K562 (cell line): Measurements from ENCODE around the gene GGNBP2. TPM values are rescaled to one million over a fixed set of nuclear protein-coding genes. Genes with fewer than 3 reads are reported as not detected.
A peak's percentile ranks its signal among the peaks of the same experiment; 100 is the strongest.

Experiments used
- ATAC-seq: fragments of 200-7000 bp; cut with Tn5 transposase; 3 replicates; pipeline ENCODE4 v1.9.1; 2020; ENCODE audit warnings: moderate library complexity
- BruUV-seq: library from RNA; stranded (reverse); fragments of 400-500 nt; replicated peaks from 2 replicates; lab custom pipeline; 2021; lab: Mats Ljungman, UMichigan
- CTCF ChIA-PET: fragments of 300-600 bp; formaldehyde crosslinking; extraction: SDS; loops from one replicate; lab custom pipeline; 2021; ENCODE audit warnings: low intra/inter-chr PET ratio; lab: Yijun Ruan, JAX
- POLR2A ChIA-PET: fragments of 300-600, 350-650 bp; sonication (Branson Sonifier 250); formaldehyde crosslinking; extraction: SDS; loops from one replicate; lab custom pipeline; 2021; ENCODE audit warnings: antibody characterized with exemption, inconsistent platforms; lab: Yijun Ruan, JAX
- DNase-seq, 4 experiments: peaks; one replicate each; pipeline versions ENCODE4 v3.0.0 to v3.0.0-alpha.2; 2011 to 2018; ENCODE audit warnings: low spot score in 3 of 4, mixed read lengths in 3 of 4; ENCODE audit errors: extremely low read depth in 1 of 4
- FAIRE-seq: peaks from 2 replicates; lab custom pipeline; 2011; peaks lifted over from hg19 to GRCh38; lab: Jason Lieb, UNC
- H2AFZ ChIP-seq: 2 replicates; pipeline ENCODE4 v1.6.0; 2011; ENCODE audit warnings: low read depth, low read length, control low read depth, inconsistent platforms
- H3K27ac ChIP-seq: fragments of 200-600 bp; 3 replicates; pipeline ENCODE4 v1.8.0; 2011; ENCODE audit warnings: low read depth, mild to moderate bottlenecking, control low read depth, inconsistent platforms, low read length, moderate library complexity, mixed read lengths; ENCODE audit errors: extremely low read depth
- H3K27me3 ChIP-seq, 2 experiments: fragments of 300-600 bp in 1 of 2; 2 replicates in 1 of 2; 3 replicates in 1 of 2; pipeline versions ENCODE4 v1.6.0 to v1.8.0; 2011; ENCODE audit warnings: inconsistent platforms in 2 of 2, low read length in 2 of 2, mild to moderate bottlenecking in 1 of 2, mixed read lengths in 1 of 2, moderate library complexity in 1 of 2; ENCODE audit not compliant: control insufficient read depth in 2 of 2, insufficient read depth in 2 of 2
- H3K36me3 ChIP-seq: fragments of 300-600 bp; 3 replicates; pipeline ENCODE4 v1.8.0; 2011; ENCODE audit warnings: mild to moderate bottlenecking, low read length, inconsistent platforms; ENCODE audit not compliant: control insufficient read depth, insufficient read depth
- H3K4me1 ChIP-seq, 2 experiments: fragments of 200-600 bp in 1 of 2; replicated peaks in 1 of 2; 2 replicates in 1 of 2; 3 replicates in 1 of 2; pipeline versions ENCODE4 v1.5.1 to v1.8.0; 2011; ENCODE audit warnings: inconsistent platforms in 2 of 2, low read length in 2 of 2, mild to moderate bottlenecking in 1 of 2, mixed read lengths in 1 of 2, moderate library complexity in 1 of 2; ENCODE audit not compliant: control insufficient read depth in 2 of 2, insufficient read depth in 2 of 2
- H3K4me2 ChIP-seq: 2 replicates; pipeline ENCODE4 v1.6.1; 2011; ENCODE audit warnings: low read length, control low read depth, inconsistent platforms, mixed read lengths; ENCODE audit not compliant: insufficient read depth
- H3K4me3 ChIP-seq: fragments of 200-600 bp; sonication (generic), shearing (Covaris generic); 2 replicates; pipeline ENCODE4 v1.5.1; 2016; ENCODE audit warnings: control low read depth, inconsistent platforms
- H3K79me2 ChIP-seq: fragments of 200-600 bp; 3 replicates; pipeline ENCODE4 v1.8.0; 2011; ENCODE audit warnings: low read length, inconsistent platforms; ENCODE audit not compliant: control insufficient read depth, insufficient read depth
- H3K9ac ChIP-seq, 2 experiments: 2 replicates each; pipeline versions ENCODE4 v1.6.0 to v1.6.1; 2011; ENCODE audit warnings: low read depth in 2 of 2, low read length in 2 of 2, control low read depth in 1 of 2, inconsistent platforms in 1 of 2, mild to moderate bottlenecking in 1 of 2, mixed read lengths in 1 of 2; ENCODE audit not compliant: insufficient read depth in 1 of 2
- H3K9me1 ChIP-seq: one replicate; pipeline ENCODE4 v1.6.0; 2011; ENCODE audit warnings: inconsistent platforms, mild to moderate bottlenecking, low read length, moderate library complexity; ENCODE audit not compliant: control insufficient read depth, insufficient read depth
- H3K9me3 ChIP-seq: replicated peaks from 2 replicates; pipeline ENCODE4 v1.5.1; 2011; ENCODE audit warnings: low read depth, low read length, inconsistent platforms; ENCODE audit not compliant: control insufficient read depth, insufficient read depth
- H4K20me1 ChIP-seq: replicated peaks from 2 replicates; pipeline ENCODE4 v1.6.1; 2011; ENCODE audit warnings: low read length, inconsistent platforms, mixed read lengths; ENCODE audit not compliant: control insufficient read depth, insufficient read depth
- HLTF ChIP-seq: fragments of 450-650 bp; IDR thresholded peaks from 2 replicates; pipeline ENCODE4 v1.6.1; 2016
- KAT2B ChIP-seq: IDR thresholded peaks from one replicate; pipeline ENCODE4 v1.6.1; 2012; ENCODE audit warnings: low read depth, mild to moderate bottlenecking, control low read depth, inconsistent platforms, low read length, moderate library complexity
- PCBP1 ChIP-seq: fragments of 200-400 bp; formaldehyde crosslinking; IDR thresholded peaks from 2 replicates; pipeline ENCODE4 v1.6.1; 2018; ENCODE audit warnings: mild to moderate bottlenecking, low read depth, low read length; ENCODE audit not compliant: poor library complexity, severe bottlenecking
- PHF8 ChIP-seq: fragments of 200-600 bp; sonication (generic); IDR thresholded peaks from 2 replicates; pipeline ENCODE4 v1.6.1; 2012; ENCODE audit warnings: mixed run types, mild to moderate bottlenecking, inconsistent platforms, low read length, moderate library complexity, borderline replicate concordance
- PPARD ChIP-seq: fragments of 250-450 bp; sonication (Bioruptor Pico); IDR thresholded peaks from 2 replicates; pipeline ENCODE4 v1.8.0; 2022; ENCODE audit warnings: inconsistent platforms, mild to moderate bottlenecking, moderate library complexity
- RBM15 ChIP-seq: fragments of 200-400 bp; formaldehyde crosslinking; IDR thresholded peaks from 2 replicates; pipeline ENCODE4 v1.6.1; 2018; ENCODE audit warnings: mild to moderate bottlenecking, low read length, moderate library complexity; ENCODE audit not compliant: insufficient read depth
- RBM25 ChIP-seq: fragments of 200-400 bp; formaldehyde crosslinking; IDR thresholded peaks from 2 replicates; pipeline ENCODE4 v1.6.1; 2018; ENCODE audit warnings: low read length, low read depth, moderate library complexity; ENCODE audit not compliant: severe bottlenecking
- SIN3A ChIP-seq, 2 experiments: fragments of 150-350 bp in 1 of 2; IDR thresholded peaks; 2 replicates each; pipeline ENCODE4 v1.6.1; 2011 to 2016; ENCODE audit warnings: borderline replicate concordance in 2 of 2, low read depth in 2 of 2, low read length in 2 of 2, mild to moderate bottlenecking in 2 of 2, moderate library complexity in 2 of 2; ENCODE audit not compliant: control insufficient read depth in 1 of 2
- XRCC4 ChIP-seq: IDR thresholded peaks from one replicate; pipeline ENCODE4 v1.6.1; 2011; ENCODE audit not compliant: insufficient read depth, insufficient read length; ENCODE audit errors: extremely low read depth
- ZNF143 ChIP-seq: sonication (generic); formaldehyde crosslinking; IDR thresholded peaks from 2 replicates; pipeline ENCODE4 v1.9.0; 2022; ENCODE audit warnings: mild to moderate bottlenecking, missing genetic modification reagents
- ZNF408 ChIP-seq: fragments of 250-450 bp; sonication (Bioruptor Pico); IDR thresholded peaks from 2 replicates; pipeline ENCODE4 v1.4.0; 2020; ENCODE audit warnings: low read depth, mild to moderate bottlenecking, moderate library complexity
- ZNF717 ChIP-seq: fragments of 250-450 bp; sonication (Bioruptor Pico); IDR thresholded peaks from 2 replicates; pipeline ENCODE4 v1.5.0; 2021
- WGBS: fragments of 100-300 bp; shearing (Covaris generic); methylation state at CpG from one replicate; pipeline ENCODE4 v1.1.6; 2016; ENCODE audit warnings: low coverage, mixed read lengths; ENCODE audit not compliant: insufficient coverage; ENCODE audit errors: missing lambda C conversion rate; 5-methylcytosine and 5-hydroxymethylcytosine counted together
- in situ Hi-C: fragments of 300-500 bp; cut with MboI; formaldehyde crosslinking; loops from 4 replicates; pipeline ENCODE4 v1.15.0; 2018; ENCODE audit warnings: inconsistent platforms, mixed read lengths
- intact Hi-C: fragments of 100-400 bp; cut with micrococcal nuclease; formaldehyde crosslinking; loops from 2 replicates; pipeline ENCODE4 v1.14.2; 2022
- polyA plus RNA-seq, 8 experiments: library from polyadenylated mRNA; depleted of rRNA in 4 of 8; stranded (reverse) in 5 of 8; unstranded in 3 of 8; fragments of >200 nt; fragmentation: Nextera tagmentation in 2 of 8; fragmentation: Illumina TruSeq in 1 of 8; extraction: Ambion mirVana in 2 of 8; extraction: Trizol in 1 of 8; gene quantifications; 2 replicates each; pipeline versions ENCODE4 v1.2.1 to v1.2.3, GENCODE V29; 2011 to 2014; ENCODE audit warnings: inconsistent platforms in 1 of 8, missing spikeins in 1 of 8
- total RNA-seq, 7 experiments: library from RNA; depleted of rRNA in 6 of 7; stranded (reverse); fragments of >200 nt in 6 of 7; fragmentation: Illumina TruSeq in 2 of 7; extraction: Trizol in 2 of 7; gene quantifications; 2 replicates each; pipeline versions ENCODE4 v1.2.1 to v1.2.3, GENCODE V29; 2011 to 2021; ENCODE audit warnings: low replicate concordance in 1 of 7
- TF ChIP-seq, protein P1 (sequence below): fragments of 250-450 bp; sonication (Bioruptor Pico); IDR thresholded peaks from 2 replicates; pipeline ENCODE4 v1.8.0; 2021; ENCODE audit warnings: borderline replicate concordance, mild to moderate bottlenecking, moderate library complexity; ENCODE audit not compliant: poor library complexity, severe bottlenecking
- TF ChIP-seq, protein P2 (sequence below): sonication (generic); formaldehyde crosslinking; IDR thresholded peaks from 2 replicates; pipeline ENCODE4 v1.8.1; 2023; ENCODE audit warnings: mild to moderate bottlenecking, missing genetic modification reagents

The GGNBP2 gene
- total and polyA plus RNA-seq, 9 of the 15 experiments (the other 6 are each of a cell fraction or from before 2014, with no cell fraction given): 35.7 to 96.6 (median 64.1) TPM

DNA sequence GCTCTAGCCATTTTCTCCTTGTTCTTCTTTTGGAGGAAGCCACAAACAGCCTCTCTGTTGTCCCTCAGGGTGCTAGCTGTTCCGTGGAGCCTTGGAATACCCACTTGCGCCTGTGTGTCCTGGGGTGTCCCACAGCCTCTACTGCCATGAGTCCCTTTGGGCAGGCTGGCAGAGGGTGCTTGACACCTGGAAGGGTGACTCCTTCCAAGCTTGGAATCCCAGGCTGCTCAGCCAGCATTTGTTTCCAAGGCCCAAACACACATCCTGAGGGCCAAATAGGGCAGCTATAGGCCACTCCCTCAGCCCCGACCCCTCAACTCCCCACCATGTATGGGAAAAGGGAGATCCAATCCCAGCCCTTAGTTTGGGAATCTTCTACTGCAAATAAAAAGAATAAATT, 43.4 kb upstream of the GGNBP2 start:
- Histone ChIP-seq H3K27me3 (no peaks in the 10 kb centered on the region), H3K4me1 (0 out of 5 replicates have a peak, but pooled peaks cover 0 to 3% of the 10 kb centered on the region in 2 experiments), H3K27ac (no peak overlapping the region), H3K79me2 (no peaks in the 10 kb centered on the region), H3K9ac (no peak overlapping the region), H3K9me1 (no peaks in the 10 kb centered on the region), H3K4me3 (no peak overlapping the region), H4K20me1 (0 out of 2 replicates have a peak, but pooled peaks cover 4% of the 10 kb centered on the region), H3K4me2 (no peak overlapping the region), H3K9me3 (no peaks in the 10 kb centered on the region), H3K36me3 (peaks cover 95% of the 10 kb centered on the region), H2AFZ (no peak overlapping the region)
- WGBS: 100% methylated on average over 3 of the region's 3 CpGs
- CTCF ChIA-PET: no interaction called here
- no TSS peak for BruUV-seq
- no peak for FAIRE-seq
- no peak for TF ChIP-seq PHF8
- no peak for TF ChIP-seq RBM15
- no peak for TF ChIP-seq ZNF717 (CRISPR knock-in tag)
- no peak for TF ChIP-seq ZNF143 (CRISPR knock-in tag)
- no peak for TF ChIP-seq KAT2B
- no peak for TF ChIP-seq SIN3A (IDR thresholded peaks at IDR 0.05; ENCODE audit: borderline replicate concordance in 2 of 2, control insufficient read depth in 1 of 2, low read depth in 2 of 2, low read length in 2 of 2)
- TF ChIP-seq XRCC4: no peak
- TF ChIP-seq HLTF: no peak
- TF ChIP-seq, protein P1, sequence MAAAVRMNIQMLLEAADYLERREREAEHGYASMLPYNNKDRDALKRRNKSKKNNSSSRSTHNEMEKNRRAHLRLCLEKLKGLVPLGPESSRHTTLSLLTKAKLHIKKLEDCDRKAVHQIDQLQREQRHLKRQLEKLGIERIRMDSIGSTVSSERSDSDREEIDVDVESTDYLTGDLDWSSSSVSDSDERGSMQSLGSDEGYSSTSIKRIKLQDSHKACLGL (CRISPR knock-in tag): no peak
- TF ChIP-seq, protein P2, sequence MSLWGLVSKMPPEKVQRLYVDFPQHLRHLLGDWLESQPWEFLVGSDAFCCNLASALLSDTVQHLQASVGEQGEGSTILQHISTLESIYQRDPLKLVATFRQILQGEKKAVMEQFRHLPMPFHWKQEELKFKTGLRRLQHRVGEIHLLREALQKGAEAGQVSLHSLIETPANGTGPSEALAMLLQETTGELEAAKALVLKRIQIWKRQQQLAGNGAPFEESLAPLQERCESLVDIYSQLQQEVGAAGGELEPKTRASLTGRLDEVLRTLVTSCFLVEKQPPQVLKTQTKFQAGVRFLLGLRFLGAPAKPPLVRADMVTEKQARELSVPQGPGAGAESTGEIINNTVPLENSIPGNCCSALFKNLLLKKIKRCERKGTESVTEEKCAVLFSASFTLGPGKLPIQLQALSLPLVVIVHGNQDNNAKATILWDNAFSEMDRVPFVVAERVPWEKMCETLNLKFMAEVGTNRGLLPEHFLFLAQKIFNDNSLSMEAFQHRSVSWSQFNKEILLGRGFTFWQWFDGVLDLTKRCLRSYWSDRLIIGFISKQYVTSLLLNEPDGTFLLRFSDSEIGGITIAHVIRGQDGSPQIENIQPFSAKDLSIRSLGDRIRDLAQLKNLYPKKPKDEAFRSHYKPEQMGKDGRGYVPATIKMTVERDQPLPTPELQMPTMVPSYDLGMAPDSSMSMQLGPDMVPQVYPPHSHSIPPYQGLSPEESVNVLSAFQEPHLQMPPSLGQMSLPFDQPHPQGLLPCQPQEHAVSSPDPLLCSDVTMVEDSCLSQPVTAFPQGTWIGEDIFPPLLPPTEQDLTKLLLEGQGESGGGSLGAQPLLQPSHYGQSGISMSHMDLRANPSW (CRISPR knock-in tag): no peak
- no peak for TF ChIP-seq ZNF408
- no peak for TF ChIP-seq RBM25
- TF ChIP-seq PPARD (CRISPR knock-in tag): no peak
- no peak for TF ChIP-seq PCBP1
- in situ Hi-C loops (no loop called here), intact Hi-C loops (no loop called here)
- ATAC-seq: no peak
- POLR2A ChIA-PET: interaction anchor here (2.9 kb wide), 1 partner anchor 10 kb away, joined by 18 read pairs; no protein-coding TSS in a partner anchor
- peak in 1 of 4 experiments; percentile 10 for DNase-seq
